Measurements from ENCODE around the gene VAMP8. TPM values are rescaled to one million over a fixed set of nuclear protein-coding genes. Genes with fewer than 3 reads are reported as not detected.
"Not testable (repeated sequence)": the region's sequence is repeated elsewhere in the genome, so short reads cannot be mapped to it uniquely, and the experiment has no call there.

Gene VAMP8
- polyA plus RNA-seq, 1 donor, result 12.5 TPM

GRCh38 chr2:85599468-85600234 is 22.3 kb downstream of the VAMP8 start:
- DNase-seq, result no peak

- DNase-seq, result no peak
These were observed 22.8 kb downstream of the VAMP8 start for GRCh38 chr2:85600235-85600575.

DNA sequence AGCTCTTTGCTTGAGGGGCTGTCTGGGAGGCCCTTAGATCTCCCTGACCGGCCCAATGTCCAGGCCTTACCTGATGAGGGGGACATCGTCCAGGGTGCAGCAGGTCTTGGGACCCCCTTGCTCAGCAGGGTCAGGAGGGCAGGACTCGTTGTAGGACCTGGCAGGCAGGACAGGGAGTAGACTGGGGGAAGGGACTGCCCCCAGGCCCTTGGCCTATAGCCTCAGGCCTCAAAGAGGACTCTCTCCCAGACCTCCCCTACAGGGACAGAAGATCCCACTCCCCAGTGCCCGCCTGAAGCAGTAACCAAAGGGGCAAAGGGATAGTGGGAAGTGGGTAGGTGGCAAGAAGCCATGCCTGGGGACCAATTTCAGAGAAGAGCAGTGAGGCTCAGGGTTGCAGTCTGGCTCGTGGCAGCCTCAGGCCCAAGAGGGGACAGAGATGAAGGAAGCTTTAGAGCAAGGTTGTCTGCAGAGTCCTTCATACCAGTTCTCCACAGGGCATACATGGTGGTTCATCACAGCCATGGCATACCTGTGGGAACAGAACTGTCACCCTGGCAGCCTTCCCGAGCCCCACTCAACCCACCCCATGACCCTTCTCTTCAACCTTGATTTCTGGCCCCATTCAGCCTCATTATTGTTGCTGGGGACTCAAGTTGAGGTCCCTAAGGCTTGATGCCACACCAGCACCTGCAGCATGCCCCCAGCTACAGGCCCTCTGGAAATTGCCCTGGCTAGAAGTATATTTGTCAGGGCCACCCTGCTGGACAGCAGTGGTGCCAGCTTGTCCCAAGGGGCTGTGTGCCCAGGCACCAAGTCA is 23.8 kb downstream of the VAMP8 start:
- no peak for DNase-seq

GRCh38 chr2:85601771-85602475 is 24.5 kb downstream of the VAMP8 start:
- no peak for DNase-seq

DNA sequence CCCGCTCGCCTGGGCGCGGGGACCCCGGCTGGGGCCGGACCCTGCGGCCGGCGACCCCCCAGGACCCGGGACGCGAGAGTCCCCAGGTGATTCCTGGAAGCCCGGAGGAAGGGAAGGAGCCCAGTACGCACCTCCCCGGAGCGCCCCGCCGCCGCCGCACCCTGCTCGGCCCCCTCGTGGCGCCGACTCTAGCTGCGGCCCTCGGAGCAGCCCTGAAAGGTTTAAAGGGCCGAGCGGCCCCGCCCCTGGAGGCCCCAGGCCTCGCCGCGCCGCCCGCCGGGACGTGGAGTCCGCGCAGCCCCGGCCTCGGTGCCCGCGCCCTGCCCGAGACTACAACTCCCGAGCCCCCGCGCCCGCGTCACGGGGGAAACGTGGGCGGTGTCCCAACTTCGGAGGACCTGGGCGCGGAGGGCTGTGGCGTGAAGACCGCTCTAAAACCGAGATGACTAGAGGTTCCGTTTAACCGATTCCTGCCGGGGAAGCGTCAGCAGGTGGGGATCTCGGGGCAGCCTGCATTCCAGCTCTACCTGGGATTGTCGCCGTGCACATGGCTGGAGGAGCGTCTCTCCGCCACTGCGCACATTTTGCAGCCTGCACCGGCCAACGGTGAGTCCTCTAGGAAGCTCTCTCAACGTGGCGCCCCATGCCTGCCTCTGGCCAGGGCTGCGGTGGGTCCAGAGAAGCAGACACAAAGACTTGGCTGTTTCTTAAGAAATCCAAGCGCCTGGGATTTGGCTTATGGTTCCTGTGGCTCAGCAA is 25.3 kb downstream of the VAMP8 start, which contains the start of gene TMEM150A:
Gene TMEM150A (minus strand): TSS at position 223 of the 759 bp plus-strand sequence. CDS start 750 bp downstream, outside the sequence.
- DNase-seq, result peak; percentile 92

- DNase-seq, result not testable (repeated sequence)
These were observed 26.7 kb downstream of the VAMP8 start for GRCh38 chr2:85604133-85604444.

- DNase-seq, result no peak
These were observed 27.4 kb downstream of the VAMP8 start for GRCh38 chr2:85604568-85605339.

DNA sequence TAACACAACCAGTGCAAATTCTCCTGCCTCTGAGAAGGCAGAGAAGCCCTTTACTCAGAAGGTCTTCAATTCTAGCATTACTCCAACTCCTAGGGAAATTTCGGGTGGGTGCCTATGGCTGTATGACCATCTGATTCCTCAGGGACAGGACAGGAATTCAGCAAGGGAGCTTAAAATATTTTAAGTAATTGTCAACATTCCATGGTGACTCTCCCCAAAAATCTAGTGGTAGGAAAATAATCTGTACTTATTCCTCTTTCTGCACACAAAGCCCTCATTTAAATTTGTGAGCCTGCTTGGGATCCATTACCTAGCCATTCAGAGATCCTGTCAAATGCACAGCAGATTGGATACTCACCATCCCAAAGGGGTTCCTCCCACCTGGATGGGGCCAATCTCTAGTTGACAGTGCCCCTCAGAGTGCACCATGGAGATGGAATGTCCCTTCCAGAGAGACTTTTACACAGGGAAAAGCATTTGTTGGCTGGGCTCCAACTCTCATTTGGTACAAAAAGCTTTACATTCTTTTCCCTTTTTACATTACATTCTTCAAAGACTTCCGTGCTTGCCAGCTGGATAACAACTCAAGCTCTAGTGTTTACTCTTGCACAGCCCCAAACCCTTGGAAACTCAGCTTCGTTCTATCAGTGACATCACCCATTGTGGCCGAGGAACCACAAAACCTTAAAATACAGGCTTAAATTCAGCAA is 28.2 kb downstream of the VAMP8 start:
- DNase-seq, result no peak

DNA sequence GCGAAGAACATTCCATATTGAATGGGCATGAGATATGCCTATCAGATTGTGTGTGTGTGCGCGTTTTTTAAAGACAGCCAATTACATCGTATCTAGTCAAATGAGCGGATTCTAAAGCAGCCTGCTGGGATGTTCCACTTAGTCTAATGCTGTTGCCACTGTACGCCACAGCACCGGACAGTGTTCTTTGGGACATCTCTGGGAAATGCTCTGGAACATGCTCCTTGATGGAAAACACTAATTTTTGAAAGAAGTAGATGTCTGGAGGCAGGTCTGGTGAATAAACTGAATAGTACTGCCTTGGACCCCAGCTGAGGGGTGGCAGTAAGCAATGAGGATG is 28.7 kb downstream of the VAMP8 start:
- DNase-seq, result no peak

GRCh38 chr2:85607268-85608215 is 30.2 kb downstream of the VAMP8 start:
- no peak for DNase-seq

- DNase-seq, result no peak
These were observed 33.9 kb downstream of the VAMP8 start for GRCh38 chr2:85611217-85611704.

- peak; percentile 95 for DNase-seq
These were observed 34.6 kb downstream of the VAMP8 start, which contains the start of gene C2orf68 for GRCh38 chr2:85611705-85612587. Gene C2orf68 (minus strand): TSS chr2:85612066. CDS start chr2:85611984, 82 bp downstream.

DNA sequence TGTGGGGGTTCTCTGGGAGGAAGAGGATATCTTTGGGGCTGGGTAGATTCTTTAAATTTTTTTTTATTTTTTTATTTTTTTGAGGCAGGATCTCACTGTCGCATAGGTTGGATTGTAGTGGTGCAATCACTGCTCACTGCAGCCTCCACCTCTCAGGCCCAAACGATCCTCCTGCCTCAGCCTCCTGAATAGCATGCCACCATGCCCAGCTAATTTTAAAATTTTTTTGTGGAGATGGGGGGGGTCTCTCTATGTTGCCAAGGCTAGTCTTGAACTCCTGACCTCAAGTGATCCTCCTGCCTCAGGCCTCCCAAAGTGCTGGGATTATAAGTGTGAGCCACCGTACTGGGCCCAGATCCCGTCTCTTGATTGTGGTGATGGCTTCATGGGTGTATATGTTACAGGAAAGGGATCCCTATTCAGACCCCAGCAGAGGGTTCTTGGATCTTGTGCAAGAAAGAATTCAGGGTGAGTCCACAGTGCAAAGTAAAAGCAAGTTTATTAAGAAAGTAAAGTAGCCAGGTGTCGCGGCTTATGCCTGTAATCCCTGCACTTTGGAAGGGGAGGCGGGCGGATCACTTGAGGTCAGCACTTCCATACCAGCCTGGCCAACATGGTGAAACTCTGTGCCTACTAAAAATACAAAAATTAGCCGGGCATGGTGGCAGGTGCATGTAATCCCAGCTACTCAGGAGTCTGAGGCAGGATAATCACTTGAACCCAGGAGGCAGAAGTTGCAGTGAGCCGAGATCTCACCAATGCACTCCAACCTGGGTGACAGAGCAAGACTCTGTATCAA is 36.5 kb downstream of the VAMP8 start:
- DNase-seq, result no peak

GRCh38 chr2:85614757-85615156 is 37.4 kb downstream of the VAMP8 start:
- DNase-seq, result not testable (repeated sequence)

DNA sequence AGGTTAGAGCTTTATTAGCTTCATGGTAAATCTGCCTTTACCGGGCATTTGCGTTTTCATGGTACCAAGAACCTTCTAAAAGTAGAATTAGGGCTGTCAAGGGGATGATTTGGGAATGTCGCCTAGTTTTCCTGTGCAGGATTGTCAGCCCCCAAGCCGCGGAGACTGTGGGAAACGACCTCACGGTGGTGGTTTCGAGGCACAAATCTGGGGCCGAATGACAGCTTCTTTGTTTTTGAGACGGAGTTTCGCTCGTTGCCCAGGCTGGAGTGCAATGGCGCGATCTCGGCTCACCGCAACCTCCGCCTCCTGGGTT is 38.0 kb downstream of the VAMP8 start:
- no peak for DNase-seq

- DNase-seq, result not testable (repeated sequence)
These were observed 40.3 kb downstream of the VAMP8 start for GRCh38 chr2:85617723-85618122.

DNA sequence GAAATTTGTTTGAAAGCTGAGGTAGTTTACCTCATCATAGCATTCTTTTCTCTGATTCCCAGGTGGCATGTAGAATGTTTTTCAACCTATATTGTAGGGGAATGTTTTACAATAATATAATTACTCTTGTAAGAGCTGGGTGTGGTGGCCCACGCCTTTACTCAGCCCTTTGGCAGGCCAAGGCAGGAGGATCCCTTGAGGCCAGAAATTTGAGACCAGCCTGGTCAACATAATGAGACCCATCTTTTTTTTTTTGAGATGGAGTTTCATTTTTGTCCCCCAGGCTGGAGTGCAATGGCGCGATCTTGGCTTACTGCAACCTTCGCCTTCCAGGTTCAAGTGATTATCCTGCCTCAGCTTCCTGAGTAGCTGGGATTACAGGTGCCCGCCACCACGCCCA is 42.2 kb downstream of the VAMP8 start:
- DNase-seq, result no peak

GRCh38 chr2:85621338-85621737 is 44.0 kb downstream of the VAMP8 start:
- no peak for DNase-seq

All from hindlimb muscle (tissue), 1 donor.